Gastroesophageal sphincter (tissue), 4 donors: ENCODE data around the gene BRD7. TPM values are rescaled to one million over a fixed set of nuclear protein-coding genes. Genes with fewer than 3 reads are reported as not detected.

Experiments used
- ATAC-seq: fragments of 150-250 bp; one replicate; pipeline ENCODE4 v1.9.1; 2016; ENCODE audit warnings: mild to moderate bottlenecking, moderate library complexity
- H3K27ac ChIP-seq, 4 donors: fragments of 200-600 bp; sonication (generic) in 3 of 4; 1 replicate in 3 of 4; 2 replicates in 1 of 4; pipeline ENCODE4 v1.5.1; 2016 to 2019
- H3K27me3 ChIP-seq: fragments of 200-600 bp; sonication (generic); one replicate; pipeline ENCODE4 v1.5.1; 2019
- H3K36me3 ChIP-seq, 2 donors: fragments of 200-600 bp; sonication (generic); one replicate each; pipeline ENCODE4 v1.5.1; 2019; ENCODE audit warnings: control low read depth in 1 of 2
- H3K4me1 ChIP-seq, 3 donors: fragments of 200-600 bp; sonication (generic); 1 replicate in 2 of 3; 2 replicates in 1 of 3; pipeline ENCODE4 v1.5.1; 2016 to 2019; ENCODE audit warnings: control low read depth in 2 of 3
- H3K4me3 ChIP-seq, 2 donors: fragments of 200-600 bp; sonication (generic); one replicate each; pipeline ENCODE4 v1.5.1; 2019; ENCODE audit warnings: mild to moderate bottlenecking in 1 of 2, moderate library complexity in 1 of 2
- H3K9me3 ChIP-seq, 3 donors: fragments of 200-600 bp; sonication (generic); one replicate each; pipeline ENCODE4 v1.5.1; 2017 to 2019; ENCODE audit warnings: control low read depth in 2 of 3
- EP300 ChIP-seq: sonication (generic); formaldehyde crosslinking; IDR thresholded peaks from one replicate; pipeline ENCODE4 v1.6.1; 2017; ENCODE audit warnings: antibody characterized with exemption, mild to moderate bottlenecking
- POLR2A ChIP-seq, 2 donors: fragments of 450-650 bp; IDR thresholded peaks; one replicate each; pipeline ENCODE4 v1.6.1; 2017; ENCODE audit warnings: antibody characterized with exemption in 2 of 2, mild to moderate bottlenecking in 2 of 2, moderate library complexity in 1 of 2
- POLR2AphosphoS5 ChIP-seq: sonication (generic); formaldehyde crosslinking; IDR thresholded peaks from one replicate; pipeline ENCODE4 v1.6.1; 2017; ENCODE audit warnings: antibody characterized with exemption
- WGBS, 2 donors: methylation state at CpG; one replicate each; pipeline ENCODE4 v1.1.5; 2018; ENCODE audit warnings: low coverage in 1 of 2; 5-methylcytosine and 5-hydroxymethylcytosine counted together
- total RNA-seq, 4 donors: library from RNA; depleted of rRNA; stranded (reverse); fragments of >200 nt; gene quantifications; one replicate each; pipeline ENCODE4 v1.1.0, GENCODE V29; 2016
- TF ChIP-seq, protein P1 (sequence below), 4 experiments: fragments of 200-600 bp in 2 of 4; fragments of 450-650 bp in 2 of 4; sonication (generic) in 1 of 4; IDR thresholded peaks; one replicate each; pipeline ENCODE4 v1.5.1; 2017 to 2019; ENCODE audit warnings: antibody characterized with exemption in 4 of 4, mild to moderate bottlenecking in 2 of 4, moderate library complexity in 2 of 4

The BRD7 gene
- total RNA-seq, 4 donors from 2014 or later, result 59.1 to 84.0 (median 70.5) TPM

DNA sequence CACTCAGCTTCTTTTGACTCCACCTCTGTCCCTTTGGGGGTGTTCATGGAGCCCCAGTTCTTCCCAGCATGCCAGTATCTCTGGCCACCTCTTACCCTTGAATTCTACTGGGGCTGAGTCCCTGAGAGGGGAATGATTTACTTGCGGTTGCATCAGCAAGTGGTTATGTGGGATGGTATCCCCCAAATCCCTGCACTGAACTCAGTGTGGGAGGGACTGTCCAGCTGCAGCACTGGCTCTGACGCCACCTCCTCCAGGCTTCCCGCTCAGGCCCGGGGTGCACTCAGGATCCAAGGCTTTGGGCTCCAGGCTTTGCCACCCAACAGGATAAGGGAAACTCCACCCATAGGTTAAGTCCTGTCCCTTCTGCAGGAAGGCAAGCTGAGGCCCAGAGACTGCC is 21.1 kb upstream of the BRD7 start:
- no peak for ATAC-seq
- Histone ChIP-seq H3K27ac (no peak overlapping the region), H3K9me3 (no peaks in the 10 kb centered on the region), H3K4me1 (no peaks in the 10 kb centered on the region), H3K27me3 (peaks cover 3% of the 10 kb centered on the region), H3K36me3 (no peaks in the 10 kb centered on the region), H3K4me3 (no peak overlapping the region)
- TF ChIP-seq POLR2A (IDR thresholded peaks at IDR 0.05), result no peak
- TF ChIP-seq EP300, result no peak
- TF ChIP-seq, protein P1, sequence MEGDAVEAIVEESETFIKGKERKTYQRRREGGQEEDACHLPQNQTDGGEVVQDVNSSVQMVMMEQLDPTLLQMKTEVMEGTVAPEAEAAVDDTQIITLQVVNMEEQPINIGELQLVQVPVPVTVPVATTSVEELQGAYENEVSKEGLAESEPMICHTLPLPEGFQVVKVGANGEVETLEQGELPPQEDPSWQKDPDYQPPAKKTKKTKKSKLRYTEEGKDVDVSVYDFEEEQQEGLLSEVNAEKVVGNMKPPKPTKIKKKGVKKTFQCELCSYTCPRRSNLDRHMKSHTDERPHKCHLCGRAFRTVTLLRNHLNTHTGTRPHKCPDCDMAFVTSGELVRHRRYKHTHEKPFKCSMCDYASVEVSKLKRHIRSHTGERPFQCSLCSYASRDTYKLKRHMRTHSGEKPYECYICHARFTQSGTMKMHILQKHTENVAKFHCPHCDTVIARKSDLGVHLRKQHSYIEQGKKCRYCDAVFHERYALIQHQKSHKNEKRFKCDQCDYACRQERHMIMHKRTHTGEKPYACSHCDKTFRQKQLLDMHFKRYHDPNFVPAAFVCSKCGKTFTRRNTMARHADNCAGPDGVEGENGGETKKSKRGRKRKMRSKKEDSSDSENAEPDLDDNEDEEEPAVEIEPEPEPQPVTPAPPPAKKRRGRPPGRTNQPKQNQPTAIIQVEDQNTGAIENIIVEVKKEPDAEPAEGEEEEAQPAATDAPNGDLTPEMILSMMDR (IDR thresholded peaks at IDR 0.05), result no peak
- no peak for TF ChIP-seq POLR2AphosphoS5
- no CpG with 5 or more reads among the region's 4 CpGs for WGBS, 2 donors

DNA sequence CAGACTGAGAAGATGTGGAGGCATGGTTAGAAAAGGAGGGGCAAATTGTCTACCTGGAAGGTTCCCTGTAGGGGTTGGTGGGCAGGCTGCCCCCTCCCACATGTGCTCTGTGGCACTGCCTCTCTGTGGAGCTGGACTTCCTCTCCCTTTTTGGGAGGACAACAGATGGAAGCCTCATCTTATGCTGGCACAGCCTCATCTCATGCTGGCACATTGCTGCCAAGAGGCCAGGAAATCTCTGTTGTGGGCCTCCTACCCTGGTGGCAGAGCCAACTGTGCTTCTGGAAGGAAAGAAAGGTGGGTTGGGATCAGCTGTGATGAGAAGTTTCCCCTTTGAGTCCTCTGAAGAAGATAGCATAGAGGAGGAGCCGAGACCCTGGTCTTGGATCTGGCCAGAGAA is 19.7 kb upstream of the BRD7 start:
- H3K9me3 ChIP-seq, result no peaks in the 10 kb centered on the region
- WGBS, 2 donors, result 88 to 100% methylated on average over 1 of the region's 1 CpG
- H3K36me3 ChIP-seq, result no peaks in the 10 kb centered on the region
- H3K27ac ChIP-seq, result no peak overlapping the region
- no peak for TF ChIP-seq EP300
- TF ChIP-seq, protein P1 (IDR thresholded peaks at IDR 0.05), result no peak
- TF ChIP-seq POLR2AphosphoS5, result no peak
- no peak for TF ChIP-seq POLR2A (IDR thresholded peaks at IDR 0.05)
- H3K4me1 ChIP-seq, result no peaks in the 10 kb centered on the region
- ATAC-seq, result no peak
- no peak overlapping the region for H3K4me3 ChIP-seq
- peaks cover 3% of the 10 kb centered on the region for H3K27me3 ChIP-seq

GRCh38 chr16:50386774-50387173 is 18.0 kb upstream of the BRD7 start:
- WGBS, 2 donors, result 75 to 85% methylated on average over 2 to 8 of the region's 13 CpGs
- Histone ChIP-seq H3K36me3 (no peaks in the 10 kb centered on the region), H3K9me3 (no peaks in the 10 kb centered on the region), H3K4me1 (no peaks in the 10 kb centered on the region), H3K27ac (no peak overlapping the region), H3K4me3 (no peak overlapping the region), H3K27me3 (peaks cover 3% of the 10 kb centered on the region)
- TF ChIP-seq POLR2A (IDR thresholded peaks at IDR 0.05), result no peak
- TF ChIP-seq, protein P1 (IDR thresholded peaks at IDR 0.05), result no peak
- no peak for TF ChIP-seq EP300
- TF ChIP-seq POLR2AphosphoS5, result no peak
- no peak for ATAC-seq

DNA sequence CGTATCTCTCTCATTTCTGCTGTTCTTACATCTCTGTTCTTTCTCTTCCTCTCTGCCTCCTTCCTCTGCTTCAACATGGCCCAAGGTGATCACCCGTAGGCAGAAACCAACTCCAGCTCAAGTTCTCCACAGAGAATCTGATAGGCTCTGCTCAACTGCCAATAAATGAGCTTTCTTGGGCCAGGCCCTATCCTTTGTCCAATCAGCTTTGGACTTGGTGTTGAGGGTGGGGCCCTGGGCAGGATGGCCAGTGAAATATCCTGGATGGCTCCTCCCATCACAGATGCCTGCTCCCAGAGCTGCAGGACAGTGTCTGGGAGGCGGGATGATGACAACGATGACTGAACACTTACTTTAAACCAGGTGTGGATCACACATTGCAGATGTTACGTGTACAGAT is 17.4 kb upstream of the BRD7 start:
- Histone ChIP-seq H3K27ac (no peak overlapping the region), H3K9me3 (no peaks in the 10 kb centered on the region), H3K4me1 (no peaks in the 10 kb centered on the region), H3K4me3 (no peak overlapping the region), H3K36me3 (no peaks in the 10 kb centered on the region), H3K27me3 (peaks cover 3% of the 10 kb centered on the region)
- no peak for ATAC-seq
- TF ChIP-seq, protein P1 (IDR thresholded peaks at IDR 0.05), result no peak
- TF ChIP-seq EP300 (no peak), POLR2A (IDR thresholded peaks at IDR 0.05) (no peak), POLR2AphosphoS5 (no peak)
- WGBS, 2 donors, result 50 to 58% methylated on average over 3 of the region's 5 CpGs

DNA sequence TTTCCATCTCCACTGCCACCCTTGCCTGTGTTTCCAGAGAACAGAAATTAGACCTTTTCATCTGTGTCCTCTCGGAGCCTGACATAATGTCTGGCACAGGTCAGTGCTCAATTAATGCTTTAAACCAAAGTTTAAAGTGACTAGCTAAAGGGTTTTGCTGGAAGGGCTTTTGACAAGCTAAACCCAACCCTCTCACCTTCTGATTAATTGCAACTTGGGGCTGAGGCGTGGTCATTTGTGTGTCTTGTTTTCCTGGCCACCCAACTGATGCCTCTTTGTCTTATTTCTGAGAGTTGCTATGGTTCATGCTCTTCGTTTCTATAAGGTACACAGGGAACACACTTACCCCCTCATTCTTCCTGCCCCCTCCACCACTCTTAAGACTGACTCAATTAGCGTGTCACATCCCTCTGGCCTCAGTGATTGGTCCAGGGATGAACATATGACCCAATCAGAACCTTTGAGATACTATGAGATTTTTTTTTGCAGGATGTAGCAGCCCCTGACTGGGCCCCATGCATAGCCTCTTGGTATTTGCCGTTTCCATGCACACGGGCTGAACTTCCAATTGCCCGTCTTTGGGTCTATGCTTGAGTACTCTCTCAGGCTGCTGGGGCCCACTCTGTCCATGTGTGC is 15.8 kb upstream of the BRD7 start:
- no peak overlapping the region for H3K4me3 ChIP-seq
- 71 to 74% methylated on average over 4 of the region's 7 CpGs for WGBS, 2 donors
- H3K9me3 ChIP-seq, result no peaks in the 10 kb centered on the region
- ATAC-seq, result no peak
- TF ChIP-seq POLR2A (IDR thresholded peaks at IDR 0.05) (no peak), EP300 (no peak), POLR2AphosphoS5 (no peak)
- TF ChIP-seq, protein P1 (IDR thresholded peaks at IDR 0.05), result no peak
- H3K36me3 ChIP-seq, result no peaks in the 10 kb centered on the region
- peaks cover 3% of the 10 kb centered on the region for H3K27me3 ChIP-seq
- no peaks in the 10 kb centered on the region for H3K4me1 ChIP-seq
- no peak overlapping the region for H3K27ac ChIP-seq
